Measurements from ENCODE around the gene A1BG.
A peak's percentile ranks its signal among the peaks of the same experiment; 100 is the strongest.
"Not testable (repeated sequence)": the region's sequence is repeated elsewhere in the genome, so short reads cannot be mapped to it uniquely, and the experiment has no call there.

Gene A1BG

DNA sequence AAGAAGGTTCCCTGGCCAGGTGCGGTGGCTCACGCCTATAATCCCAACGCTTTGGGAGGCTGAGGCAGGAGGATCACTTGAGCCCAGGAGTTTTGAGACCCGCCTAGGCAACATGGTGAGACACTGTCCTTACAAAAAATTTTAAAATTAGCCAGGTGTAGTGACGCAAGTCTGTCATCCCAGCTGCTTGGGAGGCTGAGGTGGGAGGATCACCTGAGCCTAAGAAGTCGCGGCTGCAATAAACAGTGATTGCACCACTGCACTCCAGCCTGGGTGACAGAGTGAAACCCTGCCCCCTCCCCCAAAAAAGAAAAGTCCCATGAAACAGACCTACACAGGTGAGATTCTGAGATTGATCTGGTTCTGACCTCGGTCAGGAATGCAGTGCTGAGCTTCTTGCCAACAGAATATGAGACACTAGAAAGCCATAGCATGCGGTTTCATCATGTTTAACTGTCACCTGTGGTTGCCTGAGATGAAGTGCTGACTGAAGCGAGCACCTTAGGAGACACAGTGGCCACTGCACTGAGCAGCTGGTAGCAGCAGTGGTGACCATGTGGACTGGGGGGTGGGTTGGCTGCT lies 2.0 kb upstream of the A1BG start:
- no peak overlapping the region for H3K27ac Mint-ChIP-seq
- no peak overlapping the region for H3K4me3 Mint-ChIP-seq
- no peak for ATAC-seq
- peaks cover 10% of the 10 kb centered on the region for H3K36me3 Mint-ChIP-seq
- H3K9me3 Mint-ChIP-seq = no peaks in the 10 kb centered on the region
- DNase-seq (ENCODE audit: low spot score in 2 of 2) = no peak
- peaks cover 11% of the 10 kb centered on the region for H3K4me1 Mint-ChIP-seq

DNA sequence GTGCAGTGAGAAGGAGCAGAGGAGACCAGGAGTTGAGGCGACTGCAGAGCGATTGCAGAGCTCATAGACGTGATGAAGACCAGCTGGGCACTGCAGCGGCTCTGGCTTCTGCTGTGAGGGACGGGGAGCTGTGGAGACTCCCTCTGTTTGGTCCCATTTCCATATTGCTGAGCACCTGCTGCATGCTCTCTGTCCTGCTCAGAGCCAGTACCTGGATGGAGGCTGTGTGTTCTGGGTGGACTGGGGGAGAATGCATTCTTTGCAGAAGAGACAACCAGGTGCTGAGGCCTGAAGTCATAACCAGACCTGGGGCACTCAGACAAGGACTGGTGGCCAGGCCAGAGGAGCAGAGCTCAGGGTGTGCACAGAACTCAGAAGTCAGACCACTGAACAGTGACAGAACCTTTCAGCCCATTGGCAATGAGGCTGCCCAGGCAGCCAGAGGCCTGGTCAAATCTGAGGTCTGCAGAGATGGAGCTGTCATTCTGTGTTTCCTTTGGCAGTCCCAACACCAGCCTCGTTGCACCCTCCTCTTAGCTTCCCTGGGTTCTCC lies 1.3 kb upstream of the A1BG start:
- Mint-ChIP-seq H3K4me3 (no peak overlapping the region), H3K9me3 (no peaks in the 10 kb centered on the region), H3K27ac (no peak overlapping the region), H3K36me3 (peaks cover 15% of the 10 kb centered on the region), H3K4me1 (peaks cover 14% of the 10 kb centered on the region)
- DNase-seq (ENCODE audit: low spot score in 2 of 2) = no peak
- ATAC-seq = no peak

DNA sequence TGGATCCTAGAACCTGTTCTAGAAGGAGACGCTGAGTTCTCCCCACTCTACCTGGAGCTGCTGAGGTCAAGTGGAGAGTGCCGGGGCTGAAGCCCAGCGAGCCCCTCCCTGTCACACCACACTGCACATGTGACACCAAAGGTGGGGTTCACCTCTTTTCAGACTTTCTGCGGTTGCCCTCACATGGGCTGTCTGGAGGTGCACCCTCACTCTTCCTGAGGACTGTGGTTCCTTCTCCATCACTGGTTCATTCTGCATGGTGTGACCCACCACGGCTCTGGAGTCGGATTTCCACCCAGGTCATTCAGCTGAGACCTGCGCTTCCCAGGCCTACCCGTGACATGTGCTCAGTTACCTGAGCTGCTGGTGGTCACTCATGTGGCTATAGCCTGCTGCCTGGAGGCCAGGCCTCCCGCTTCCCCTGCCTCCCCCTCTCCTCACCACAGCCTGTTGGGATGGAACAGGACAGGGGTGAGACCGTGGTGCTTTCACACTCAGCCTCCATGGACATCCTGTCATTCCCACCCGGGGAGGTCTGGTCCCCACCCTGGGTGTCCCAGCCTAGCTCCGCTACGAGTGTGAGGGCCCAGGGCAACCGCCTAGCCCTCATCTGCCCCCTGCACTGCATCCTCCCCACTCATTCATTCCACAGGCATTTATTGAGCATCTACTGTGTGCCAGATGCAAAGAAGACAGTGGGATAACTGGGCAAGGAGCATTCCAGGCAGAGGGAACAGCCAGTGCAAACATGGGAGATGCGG lies 605 bp upstream of the A1BG start:
- no peak for ATAC-seq
- no peak overlapping the region for H3K27ac Mint-ChIP-seq
- no peak overlapping the region for H3K4me3 Mint-ChIP-seq
- peaks cover 19% of the 10 kb centered on the region for H3K36me3 Mint-ChIP-seq
- no peak for DNase-seq (ENCODE audit: low spot score in 2 of 2)
- H3K4me1 Mint-ChIP-seq = peaks cover 19% of the 10 kb centered on the region
- no peaks in the 10 kb centered on the region for H3K9me3 Mint-ChIP-seq

DNA sequence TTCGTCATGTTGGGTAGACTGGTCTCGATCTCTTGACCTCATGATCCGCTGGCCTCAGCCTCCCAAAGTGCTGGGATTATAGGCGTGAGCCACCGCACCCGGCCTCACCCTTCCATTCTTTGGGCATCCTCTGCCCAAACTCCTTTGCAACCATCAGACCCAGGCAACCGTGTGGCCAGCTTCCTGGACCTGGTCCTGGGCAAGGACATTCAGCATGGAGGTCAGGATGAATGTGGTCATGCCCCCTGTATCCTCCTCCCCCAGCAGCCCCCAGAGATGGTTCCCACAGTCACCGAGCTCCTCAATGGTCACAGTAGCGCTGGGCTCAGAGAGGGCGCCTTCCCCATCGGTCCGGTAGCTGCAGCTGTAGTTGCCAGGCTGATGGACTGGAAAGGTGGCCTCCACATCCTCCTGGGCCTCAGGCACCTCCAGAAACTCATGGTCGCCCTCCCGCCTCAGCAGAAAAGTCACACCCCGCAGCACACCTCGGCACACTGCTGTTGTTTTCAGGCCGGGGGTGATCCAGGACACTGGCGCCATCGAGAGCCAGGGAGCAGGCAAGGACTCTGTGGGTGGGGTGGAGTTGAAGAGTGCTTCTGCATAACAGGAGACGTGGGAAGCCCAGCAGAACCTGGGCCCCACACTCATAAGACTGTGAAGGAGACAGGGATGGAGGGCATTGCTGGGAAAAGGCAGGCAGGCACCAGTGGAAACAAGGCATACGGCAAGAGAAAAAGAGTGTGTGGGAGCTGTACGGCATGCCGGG lies 1.1 kb downstream of the A1BG start:
- no peak for DNase-seq (ENCODE audit: low spot score in 2 of 2)
- Mint-ChIP-seq H3K36me3 (peaks cover 19% of the 10 kb centered on the region), H3K4me1 (peaks cover 19% of the 10 kb centered on the region), H3K27ac (peak overlapping the region; percentile 43), H3K9me3 (no peaks in the 10 kb centered on the region), H3K4me3 (no peak overlapping the region)
- ATAC-seq = no peak

DNA sequence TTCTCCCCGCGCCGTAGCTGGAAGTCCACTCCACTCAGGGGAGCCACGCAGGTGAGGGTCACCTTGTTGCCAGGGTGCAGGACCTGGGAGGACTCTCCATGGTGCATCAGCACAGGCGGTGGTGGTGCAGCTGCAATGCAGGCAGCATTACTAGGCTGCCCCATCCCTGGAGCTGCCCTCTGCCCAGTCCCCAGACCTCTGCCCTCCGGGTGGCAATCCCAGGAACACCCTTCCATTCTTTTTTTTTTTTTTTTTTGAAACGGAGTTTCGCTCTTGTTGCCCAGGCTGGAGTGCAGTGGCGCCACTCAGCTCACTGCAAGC lies 1.8 kb downstream of the A1BG start:
- H3K27ac Mint-ChIP-seq = no peak overlapping the region
- ATAC-seq (no peak), DNase-seq (ENCODE audit: low spot score in 2 of 2) (no peak)
- H3K4me1 Mint-ChIP-seq = peaks cover 23% of the 10 kb centered on the region
- peaks cover 19% of the 10 kb centered on the region for H3K36me3 Mint-ChIP-seq
- no peak overlapping the region for H3K4me3 Mint-ChIP-seq
- H3K9me3 Mint-ChIP-seq = no peaks in the 10 kb centered on the region

DNA sequence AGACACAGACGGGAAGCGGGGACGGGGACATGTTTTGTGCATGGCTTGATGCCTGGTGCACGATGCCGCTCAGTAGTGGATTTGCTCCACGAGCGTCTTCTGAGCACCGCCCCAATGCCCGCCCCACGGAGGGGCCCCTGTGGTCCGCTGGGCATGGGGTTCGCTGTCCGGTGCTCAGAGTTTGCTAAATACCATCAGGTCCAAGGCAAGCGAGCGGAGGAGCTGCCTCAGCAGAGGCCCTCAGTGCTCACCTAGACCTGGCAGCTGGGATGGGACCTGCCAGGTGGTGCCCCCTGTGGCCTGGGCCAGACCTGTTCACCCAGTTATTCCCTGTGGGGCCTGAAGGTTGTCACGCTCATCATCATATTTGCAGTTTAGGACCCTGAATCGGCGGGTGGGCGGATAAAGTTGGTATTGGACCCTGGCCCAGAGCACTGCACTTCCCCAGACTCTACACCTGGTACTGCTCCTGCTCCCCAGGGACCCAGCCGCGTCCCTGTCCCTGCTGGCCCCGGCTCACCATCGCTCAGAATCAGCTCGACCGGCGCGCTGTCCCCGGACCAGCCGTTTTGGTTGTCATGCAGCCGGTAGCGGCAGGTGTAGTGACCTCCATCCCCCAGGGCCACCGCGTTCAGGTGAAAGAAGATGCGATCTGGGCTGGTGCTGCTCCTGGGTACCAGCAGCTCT lies 2.3 kb downstream of the A1BG start:
- DNase-seq (ENCODE audit: low spot score in 2 of 2) (no peak), ATAC-seq (no peak)
- H3K4me3 Mint-ChIP-seq = no peak overlapping the region
- no peak overlapping the region for H3K27ac Mint-ChIP-seq
- H3K4me1 Mint-ChIP-seq = peaks cover 28% of the 10 kb centered on the region
- H3K36me3 Mint-ChIP-seq = peaks cover 19% of the 10 kb centered on the region
- no peaks in the 10 kb centered on the region for H3K9me3 Mint-ChIP-seq

DNA sequence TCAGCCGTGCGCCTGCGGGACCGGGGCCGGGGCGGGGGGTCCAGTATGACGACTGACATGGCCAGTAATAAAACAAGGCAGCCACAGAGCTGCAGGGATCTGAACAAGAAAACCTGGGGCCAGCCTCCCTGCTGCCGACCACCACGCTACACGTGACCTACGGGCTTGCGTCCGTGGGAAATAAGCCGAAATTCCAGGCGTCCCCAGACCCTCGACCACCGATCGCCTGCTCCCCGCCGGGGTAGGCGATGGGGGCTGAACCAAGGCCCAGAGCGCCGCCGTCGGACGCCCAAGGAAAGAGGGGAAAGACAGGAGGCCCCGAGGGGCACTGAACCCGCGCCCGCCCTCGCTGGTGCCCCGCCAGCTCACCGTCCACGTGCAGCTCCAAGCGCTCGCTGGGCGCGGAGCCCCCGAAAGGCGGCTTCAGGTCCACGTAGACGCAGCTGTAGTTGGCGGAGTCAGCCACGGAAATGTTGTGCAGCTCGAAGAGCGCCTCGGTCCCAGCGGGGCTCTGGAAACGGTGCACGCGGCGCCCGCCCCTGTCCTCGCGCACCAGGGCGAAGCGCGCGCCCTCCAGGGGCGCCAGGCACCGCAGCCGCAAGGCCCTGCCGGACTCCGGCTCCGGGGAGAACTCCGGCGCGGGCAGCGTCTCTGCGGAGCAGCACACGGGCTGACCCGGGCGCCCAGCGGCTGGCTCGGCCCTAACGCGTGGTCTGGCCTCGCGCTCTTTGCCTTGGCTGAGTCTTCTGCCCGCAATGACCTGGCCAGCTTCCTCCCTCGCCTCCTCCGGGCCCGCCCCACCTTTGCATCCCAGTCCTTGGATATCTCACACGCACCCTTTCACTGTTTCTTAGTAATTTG lies 3.1 kb downstream of the A1BG start:
- Mint-ChIP-seq H3K27ac (peak overlapping the region; percentile 87), H3K4me3 (peak overlapping the region; percentile 14), H3K36me3 (peaks cover 19% of the 10 kb centered on the region)

DNA sequence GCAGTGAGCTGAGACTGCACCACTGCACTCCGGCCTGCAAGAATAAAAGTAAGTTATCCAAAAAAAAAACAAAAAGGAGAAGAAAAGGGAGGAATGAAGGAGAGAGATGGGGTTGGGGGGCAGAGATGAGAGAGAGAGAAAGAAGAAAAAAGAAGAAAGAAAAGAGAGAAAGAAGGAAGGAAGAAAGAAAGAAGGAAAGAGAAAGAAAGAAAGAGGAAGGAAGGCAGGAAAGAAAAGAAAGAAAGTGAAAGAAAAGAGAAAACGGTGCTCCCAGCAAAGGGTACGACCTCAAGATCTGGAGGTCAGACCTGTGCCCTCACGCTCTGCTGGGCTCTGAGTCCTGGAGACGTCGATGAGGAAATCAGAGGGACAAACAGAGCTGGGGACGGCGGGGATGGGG lies 3.7 kb downstream of the A1BG start:
- DNase-seq (ENCODE audit: low spot score in 2 of 2) = no peak
- H3K4me1 Mint-ChIP-seq = peaks cover 39% of the 10 kb centered on the region
- no peaks in the 10 kb centered on the region for H3K9me3 Mint-ChIP-seq
- no peak for ATAC-seq
- H3K4me3 Mint-ChIP-seq = peak overlapping the region; percentile 14
- H3K27ac Mint-ChIP-seq = peak overlapping the region; percentile 87
- peaks cover 19% of the 10 kb centered on the region for H3K36me3 Mint-ChIP-seq

More for the DNA sequence above, 3.1 kb downstream of the A1BG start:
- ATAC-seq (no peak), DNase-seq (ENCODE audit: low spot score in 2 of 2) (no peak)
- peaks cover 35% of the 10 kb centered on the region for H3K4me1 Mint-ChIP-seq
- H3K9me3 Mint-ChIP-seq = no peaks in the 10 kb centered on the region

DNA sequence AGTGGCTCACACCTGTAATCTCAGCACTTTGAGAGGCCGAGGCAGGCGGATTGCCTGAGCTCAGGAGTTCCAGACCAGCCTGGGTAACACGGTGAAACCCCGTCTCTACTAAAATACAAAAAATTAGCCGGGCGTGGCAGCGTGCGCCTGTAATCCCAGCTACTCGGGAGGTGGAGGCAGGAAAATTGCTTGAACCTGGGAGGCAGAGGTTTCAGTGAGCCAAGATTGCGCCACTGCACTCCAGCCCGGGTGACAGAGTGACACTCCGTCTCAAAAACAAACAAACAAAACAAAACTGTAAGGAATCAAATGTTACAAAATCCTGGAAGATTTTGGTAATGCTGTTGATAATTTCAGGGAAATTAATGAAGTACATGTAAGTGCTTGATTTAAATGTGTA lies 5.2 kb downstream of the A1BG start:
- not testable (repeated sequence) for H3K9me3 Mint-ChIP-seq; DNase-seq (ENCODE audit: low spot score in 2 of 2)
- peaks cover 39% of the 10 kb centered on the region for H3K4me1 Mint-ChIP-seq

DNA sequence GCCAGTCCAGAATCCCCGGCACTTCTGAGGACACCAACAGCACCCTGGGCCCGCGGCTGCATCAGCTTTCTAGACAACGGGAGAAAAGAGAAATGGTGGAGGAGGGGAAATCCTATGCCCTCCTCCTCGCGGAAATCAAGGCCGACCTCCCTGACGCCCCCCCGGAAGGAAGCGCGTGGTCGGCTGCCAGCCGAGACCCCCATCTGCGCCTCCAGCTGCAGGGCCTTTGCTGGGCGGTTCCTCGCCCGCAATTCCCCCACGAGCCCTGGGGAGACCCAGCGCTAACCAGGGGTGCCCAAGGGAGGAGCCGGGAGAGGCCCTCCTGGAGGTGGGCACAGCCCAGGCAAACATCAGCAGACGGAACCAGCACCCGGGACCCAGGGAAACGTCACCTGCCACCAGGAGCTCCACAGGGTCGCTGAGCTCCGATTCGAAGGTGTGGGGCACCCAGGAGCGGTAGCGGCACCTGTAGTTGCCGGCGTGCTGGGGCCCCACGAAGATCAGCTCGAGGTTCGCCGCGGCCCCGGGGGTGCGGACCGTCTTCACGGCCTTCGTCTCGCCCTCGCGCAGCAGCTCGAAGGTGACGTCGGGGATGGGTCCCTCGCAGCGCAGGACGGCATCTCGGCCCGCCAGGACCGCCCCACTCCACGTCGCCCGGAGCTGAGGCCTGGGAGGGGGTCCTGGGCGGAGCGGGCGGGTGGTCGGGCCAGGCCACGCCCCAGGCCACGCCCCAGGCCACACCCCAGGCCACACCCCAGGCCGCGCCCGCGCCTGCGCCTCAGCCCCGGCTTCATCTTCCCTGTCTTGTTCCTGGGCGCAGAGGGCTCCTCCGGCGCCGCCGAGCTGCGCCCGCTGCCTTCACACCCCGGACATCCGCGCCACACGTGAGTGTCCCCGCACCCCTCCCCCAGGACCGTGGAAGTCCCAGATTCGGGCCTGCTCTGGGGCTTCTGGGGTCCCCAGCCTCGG lies 6.0 kb downstream of the A1BG start:
- H3K27ac Mint-ChIP-seq = peak overlapping the region; percentile 73
- DNase-seq (ENCODE audit: low spot score in 2 of 2) = peak; percentile 64 to 85
- no peaks in the 10 kb centered on the region for H3K9me3 Mint-ChIP-seq
- H3K4me1 Mint-ChIP-seq = peaks cover 36% of the 10 kb centered on the region
- ATAC-seq = peak; percentile 93
- peaks cover 19% of the 10 kb centered on the region for H3K36me3 Mint-ChIP-seq
- peak overlapping the region; percentile 88 for H3K4me3 Mint-ChIP-seq

More for the DNA sequence above, 5.2 kb downstream of the A1BG start:
- H3K36me3 Mint-ChIP-seq = peaks cover 19% of the 10 kb centered on the region
- peak overlapping the region; percentile 73 for H3K27ac Mint-ChIP-seq
- peak overlapping the region; percentile 88 for H3K4me3 Mint-ChIP-seq
- ATAC-seq = peak; percentile 1

DNA sequence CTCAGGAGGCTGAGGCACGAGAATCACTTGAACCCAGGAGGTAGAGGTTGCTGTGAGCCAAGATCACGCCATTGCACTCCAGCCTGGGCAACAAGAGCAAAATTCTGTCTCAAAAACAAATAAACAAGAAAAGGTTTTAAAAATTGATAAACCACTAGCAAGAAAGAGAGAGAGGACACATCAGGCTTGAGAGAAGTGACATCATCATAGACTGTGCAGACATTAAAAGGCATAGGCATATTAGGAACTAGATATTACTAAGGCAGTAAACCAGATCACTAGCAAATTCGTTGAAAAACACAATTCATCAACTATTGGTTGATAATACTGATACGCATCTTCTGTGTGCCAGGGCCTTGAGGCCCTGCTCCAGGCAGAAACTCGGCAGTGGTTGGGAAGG lies 7.7 kb downstream of the A1BG start:
- Mint-ChIP-seq H3K9me3 (no peaks in the 10 kb centered on the region), H3K36me3 (peaks cover 14% of the 10 kb centered on the region), H3K4me3 (peak overlapping the region; percentile 88), H3K4me1 (peaks cover 41% of the 10 kb centered on the region), H3K27ac (peak overlapping the region; percentile 73)
- ATAC-seq (no peak), DNase-seq (ENCODE audit: low spot score in 2 of 2) (no peak)

DNA sequence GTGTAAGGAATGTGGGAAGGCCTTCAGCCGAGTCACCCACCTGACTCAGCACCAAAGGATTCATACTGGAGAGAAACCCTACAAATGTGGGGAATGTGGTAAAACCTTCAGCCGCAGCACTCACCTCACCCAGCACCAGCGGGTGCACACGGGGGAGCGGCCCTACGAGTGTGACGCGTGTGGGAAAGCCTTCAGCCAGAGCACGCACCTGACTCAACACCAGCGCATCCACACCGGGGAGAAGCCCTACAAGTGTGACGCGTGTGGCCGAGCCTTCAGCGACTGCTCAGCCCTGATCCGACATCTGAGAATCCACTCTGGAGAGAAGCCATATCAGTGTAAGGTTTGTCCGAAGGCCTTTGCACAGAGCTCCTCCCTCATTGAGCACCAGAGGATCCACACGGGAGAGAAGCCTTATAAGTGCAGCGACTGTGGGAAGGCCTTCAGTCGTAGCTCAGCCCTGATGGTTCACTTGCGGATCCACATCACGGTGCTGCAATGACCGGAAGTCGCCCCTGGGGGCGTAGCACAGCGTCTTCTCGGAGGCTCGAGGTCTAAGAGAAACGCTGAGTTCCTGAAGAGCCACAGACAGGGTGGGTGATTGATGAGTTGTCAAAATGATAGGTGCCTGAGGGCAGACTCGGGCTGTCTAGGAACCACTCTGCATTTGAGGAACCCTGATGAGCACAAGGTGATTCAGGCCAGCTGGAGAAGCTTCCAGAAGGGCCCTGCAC lies 14.3 kb downstream of the A1BG start:
- no peak overlapping the region for H3K4me3 Mint-ChIP-seq
- peaks cover 17% of the 10 kb centered on the region for H3K4me1 Mint-ChIP-seq
- ATAC-seq (no peak), DNase-seq (ENCODE audit: low spot score in 2 of 2) (no peak)
- H3K9me3 Mint-ChIP-seq = no peaks in the 10 kb centered on the region
- H3K27ac Mint-ChIP-seq = no peak overlapping the region
- peaks cover 31% of the 10 kb centered on the region for H3K36me3 Mint-ChIP-seq

DNA sequence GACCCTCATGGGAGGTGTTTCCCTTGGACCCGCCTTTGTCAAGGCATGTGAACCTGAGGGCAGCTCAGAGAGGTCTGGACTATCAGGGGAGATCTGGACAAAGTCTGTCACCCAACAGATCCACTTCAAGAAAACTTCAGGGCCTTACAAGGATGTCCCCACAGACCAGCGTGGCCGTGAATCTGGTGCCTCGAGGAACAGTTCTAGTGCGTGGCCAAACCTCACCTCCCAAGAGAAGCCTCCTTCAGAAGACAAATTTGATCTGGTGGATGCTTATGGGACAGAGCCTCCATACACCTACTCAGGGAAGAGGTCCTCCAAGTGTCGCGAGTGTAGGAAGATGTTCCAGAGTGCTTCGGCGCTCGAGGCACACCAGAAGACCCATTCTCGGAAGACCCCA lies 15.0 kb downstream of the A1BG start:
- DNase-seq (ENCODE audit: low spot score in 2 of 2) (no peak), ATAC-seq (no peak)
- Mint-ChIP-seq H3K4me3 (no peak overlapping the region), H3K9me3 (no peaks in the 10 kb centered on the region), H3K4me1 (peaks cover 17% of the 10 kb centered on the region), H3K36me3 (peaks cover 31% of the 10 kb centered on the region), H3K27ac (no peak overlapping the region)
